ENCODE results near the gene SCYGR1.
"Not testable (repeated sequence)": the region's sequence is repeated elsewhere in the genome, so short reads cannot be mapped to it uniquely, and the experiment has no call there.

SCYGR1 gene

DNA sequence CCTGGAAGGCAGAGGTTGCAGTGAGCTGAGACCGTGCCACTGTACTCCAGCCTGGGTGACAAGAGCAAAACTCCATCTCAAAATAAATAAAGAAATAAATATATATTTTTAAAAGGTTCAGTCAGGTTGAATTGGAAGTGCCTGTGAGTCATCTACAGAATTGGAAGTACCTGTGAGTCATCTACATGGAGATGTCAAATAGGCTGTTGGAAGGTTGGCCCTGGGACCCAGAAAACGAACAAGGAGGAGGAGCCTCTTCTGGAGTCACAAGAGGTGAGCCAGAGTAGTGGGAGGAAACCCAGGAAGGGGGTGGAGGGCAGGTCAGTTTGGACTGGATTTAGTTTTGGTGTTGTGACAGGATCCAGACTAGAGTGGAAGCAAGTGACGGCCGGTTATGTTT is 15.2 kb upstream of the SCYGR1 start:
- DNase-seq (ENCODE audit: low spot score), result no peak

DNA sequence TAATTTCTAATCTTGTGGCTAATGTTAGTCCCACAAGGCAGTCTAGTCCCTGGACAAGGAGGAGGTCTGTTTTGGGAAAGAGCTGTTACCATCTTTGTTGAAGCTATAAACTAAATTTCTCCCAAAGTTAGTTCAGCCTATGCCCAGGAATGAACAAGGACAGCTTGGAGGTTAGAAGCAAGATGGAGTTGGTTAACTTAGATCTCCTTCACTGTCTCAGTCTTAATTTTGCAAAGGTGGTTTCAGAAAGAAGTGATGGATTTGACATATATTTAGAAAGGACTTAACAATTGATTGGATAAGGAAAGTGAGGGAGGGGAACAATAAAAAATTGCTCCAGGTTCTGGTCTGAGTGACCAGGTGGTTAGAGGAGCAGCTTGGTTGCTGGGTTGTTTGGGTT is 14.6 kb upstream of the SCYGR1 start:
- no peak for DNase-seq (ENCODE audit: low spot score)

- DNase-seq (ENCODE audit: low spot score), result no peak
Observed at GRCh38 chr2:227401550-227401949, 13.8 kb upstream of the SCYGR1 start.

- DNase-seq (ENCODE audit: low spot score), result no peak
Observed at GRCh38 chr2:227398684-227399670, 11.2 kb upstream of the SCYGR1 start.

GRCh38 chr2:227397562-227397961 is 9.8 kb upstream of the SCYGR1 start:
- DNase-seq (ENCODE audit: low spot score), result no peak

- no peak for DNase-seq (ENCODE audit: low spot score)
Observed at GRCh38 chr2:227395556-227395955, 7.8 kb upstream of the SCYGR1 start.

GRCh38 chr2:227394401-227394800 is 6.7 kb upstream of the SCYGR1 start:
- no peak for DNase-seq (ENCODE audit: low spot score)

- no peak for DNase-seq (ENCODE audit: low spot score)
Observed at GRCh38 chr2:227390468-227391256, 2.9 kb upstream of the SCYGR1 start.

- DNase-seq (ENCODE audit: low spot score), result no peak
Observed at GRCh38 chr2:227389661-227390060, 1.9 kb upstream of the SCYGR1 start.

DNA sequence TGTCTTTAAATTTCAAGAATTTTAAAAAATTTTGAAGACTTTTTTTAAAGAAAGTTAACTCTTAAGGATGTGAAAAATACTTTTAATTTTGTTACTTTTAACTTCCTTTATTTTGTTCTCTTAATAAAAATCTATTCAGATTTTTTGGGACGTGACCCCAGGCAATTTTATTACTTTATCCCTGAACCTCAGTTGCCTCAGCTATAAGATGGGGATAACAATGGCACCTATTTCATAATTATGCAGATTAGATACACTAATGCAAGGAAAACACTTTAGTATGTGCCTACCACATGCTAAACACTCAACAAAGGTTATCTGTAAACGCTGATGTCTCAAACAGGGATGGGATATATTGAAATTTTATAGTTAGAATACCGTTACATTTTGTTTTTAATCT is 1.5 kb upstream of the SCYGR1 start:
- DNase-seq (ENCODE audit: low spot score), result no peak

GRCh38 chr2:227388537-227389011 is 825 bp upstream of the SCYGR1 start:
- peak; percentile 68 for DNase-seq (ENCODE audit: low spot score)

DNA sequence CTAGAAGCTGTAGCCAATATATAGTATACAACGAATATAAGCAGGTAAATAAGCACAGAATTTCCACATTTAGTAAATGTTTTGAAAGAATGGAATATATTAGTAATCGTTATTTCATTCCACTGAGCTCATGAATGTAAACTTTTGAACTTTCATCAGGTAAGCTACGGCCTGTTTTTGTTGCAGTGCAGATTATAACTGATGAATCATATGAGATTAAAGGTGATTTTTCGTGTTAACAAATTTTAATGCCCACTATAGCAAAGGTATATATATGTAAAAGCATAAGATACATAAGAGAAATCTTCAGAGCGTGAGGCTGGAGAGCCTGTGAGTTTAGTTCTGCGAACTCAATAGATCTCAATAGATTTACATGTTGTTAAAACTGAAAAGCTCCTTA is 1.1 kb downstream of the SCYGR1 start:
- DNase-seq (ENCODE audit: low spot score), result no peak

- peak; percentile 32 for DNase-seq (ENCODE audit: low spot score)
Observed at GRCh38 chr2:227383686-227384085, 4.1 kb downstream of the SCYGR1 start.

- not testable (repeated sequence) for DNase-seq (ENCODE audit: low spot score)
Observed at GRCh38 chr2:227382241-227382835, 5.4 kb downstream of the SCYGR1 start.

- DNase-seq (ENCODE audit: low spot score), result no peak
Observed at GRCh38 chr2:227379095-227379494, 8.7 kb downstream of the SCYGR1 start, which contains the start of gene TM4SF20. TSS of gene TM4SF20 (minus strand) at chr2:227379306. CDS start at chr2:227379268, 38 bp downstream.

- DNase-seq (ENCODE audit: low spot score), result peak; percentile 23
Observed at GRCh38 chr2:227378371-227378782, 9.4 kb downstream of the SCYGR1 start.

GRCh38 chr2:227377467-227378351 is 10.0 kb downstream of the SCYGR1 start:
- no peak for DNase-seq (ENCODE audit: low spot score)

- peak; percentile 22 for DNase-seq (ENCODE audit: low spot score)
Observed at GRCh38 chr2:227376656-227377396, 10.9 kb downstream of the SCYGR1 start.

GRCh38 chr2:227374158-227374557 is 13.6 kb downstream of the SCYGR1 start:
- DNase-seq (ENCODE audit: low spot score), result no peak

DNA sequence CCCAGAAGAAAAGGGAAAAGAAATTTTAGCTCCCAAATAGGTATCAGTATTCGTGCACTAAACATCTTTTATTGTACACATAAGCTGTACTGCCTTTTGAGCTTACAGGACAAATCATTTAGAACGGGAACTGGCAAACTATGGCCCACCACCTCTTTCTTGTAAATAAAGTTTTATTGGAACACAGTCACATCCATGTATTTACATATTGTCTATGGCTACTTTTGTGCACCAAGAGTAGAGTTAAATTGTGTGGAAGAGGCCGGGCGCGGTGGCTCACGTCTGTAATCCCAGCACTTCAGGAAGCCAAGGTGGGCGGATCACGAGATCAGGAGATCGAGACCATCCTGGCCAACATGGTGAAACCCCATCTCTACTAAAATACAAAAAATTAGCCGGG is 14.4 kb downstream of the SCYGR1 start:
- no peak for DNase-seq (ENCODE audit: low spot score)
